ENCODE measurements around the gene FAM83B. TPM values are rescaled to one million over a fixed set of nuclear protein-coding genes. Genes with fewer than 3 reads are reported as not detected.
A peak's percentile ranks its signal among the peaks of the same experiment; 100 is the strongest.
"Not testable (repeated sequence)": the region's sequence is repeated elsewhere in the genome, so short reads cannot be mapped to it uniquely, and the experiment has no call there.

FAM83B gene
- total RNA-seq = under 0.01 TPM in 1 of 2 replicates, not detected in the other

- Histone ChIP-seq H3K4me1 (ENCODE audit: insufficient read depth, low read length) (peaks cover 4% of the 10 kb centered on the region), H3K36me3 (ENCODE audit: insufficient read depth, low read length) (no peaks in the 10 kb centered on the region), H4K20me1 (ENCODE audit: insufficient read depth, low read length) (no peaks in the 10 kb centered on the region), H3K27ac (ENCODE audit: low read depth, low read length) (no peak within 1 kb of the TSS), H3K4me2 (ENCODE audit: insufficient read depth, low read length) (peak within 1 kb of the TSS; percentile 68), H3K79me2 (ENCODE audit: insufficient read depth, low read length) (no peaks in the 10 kb centered on the region), H2AFZ (ENCODE audit: low read length) (peak within 1 kb of the TSS; percentile 80), H3K27me3 (ENCODE audit: insufficient read depth, low read length) (peaks cover 23% of the 10 kb centered on the region), H3K9me3 (ENCODE audit: low read depth, low read length) (no peaks in the 10 kb centered on the region), H3K4me3 (ENCODE audit: insufficient read depth, low read length) (peak within 1 kb of the TSS; percentile 58)
- DNase-seq (ENCODE audit: insufficient read length, low spot score, missing footprints) = no peak
- no peak for TF ChIP-seq CTCF (IDR thresholded peaks at IDR 0.05; ENCODE audit: extremely low read depth, low read depth, low read length)
Measured at GRCh38 chr6:54846243-54846856, at the start of gene FAM83B. TSS of gene FAM83B (plus strand) at chr6:54846771. CDS start at chr6:54870247, 23,476 bp downstream.

- H3K36me3 ChIP-seq (ENCODE audit: insufficient read depth, low read length); H3K27me3 ChIP-seq (ENCODE audit: insufficient read depth, low read length); H3K4me1 ChIP-seq (ENCODE audit: insufficient read depth, low read length); H3K4me3 ChIP-seq (ENCODE audit: insufficient read depth, low read length); H3K79me2 ChIP-seq (ENCODE audit: insufficient read depth, low read length); DNase-seq (ENCODE audit: insufficient read length, low spot score, missing footprints); H4K20me1 ChIP-seq (ENCODE audit: insufficient read depth, low read length); H3K9me3 ChIP-seq (ENCODE audit: low read depth, low read length); H2AFZ ChIP-seq (ENCODE audit: low read length); H3K27ac ChIP-seq (ENCODE audit: low read depth, low read length); H3K4me2 ChIP-seq (ENCODE audit: insufficient read depth, low read length): not testable (repeated sequence)
Measured at GRCh38 chr6:54796918-54797317, 49.7 kb upstream of the FAM83B start.

GRCh38 chr6:54800050-54800600, 46.4 kb upstream of the FAM83B start:
- DNase-seq (ENCODE audit: insufficient read length, low spot score, missing footprints) = no peak
- TF ChIP-seq CTCF (IDR thresholded peaks at IDR 0.05; ENCODE audit: extremely low read depth, low read depth, low read length) = no peak
- Histone ChIP-seq H3K9me3 (ENCODE audit: low read depth, low read length) (no peaks in the 10 kb centered on the region), H3K36me3 (ENCODE audit: insufficient read depth, low read length) (no peaks in the 10 kb centered on the region), H3K79me2 (ENCODE audit: insufficient read depth, low read length) (no peaks in the 10 kb centered on the region), H3K27ac (ENCODE audit: low read depth, low read length) (no peak overlapping the region), H3K27me3 (ENCODE audit: insufficient read depth, low read length) (no peaks in the 10 kb centered on the region), H3K4me2 (ENCODE audit: insufficient read depth, low read length) (no peak overlapping the region), H2AFZ (ENCODE audit: low read length) (no peak overlapping the region), H4K20me1 (ENCODE audit: insufficient read depth, low read length) (no peaks in the 10 kb centered on the region), H3K4me1 (ENCODE audit: insufficient read depth, low read length) (no peaks in the 10 kb centered on the region), H3K4me3 (ENCODE audit: insufficient read depth, low read length) (no peak overlapping the region)

GRCh38 chr6:54801244-54801643, 45.3 kb upstream of the FAM83B start:
- Histone ChIP-seq H3K4me2 (ENCODE audit: insufficient read depth, low read length) (no peak overlapping the region), H3K27ac (ENCODE audit: low read depth, low read length) (no peak overlapping the region)

More at GRCh38 chr6:54801244-54801643, 45.3 kb upstream of the FAM83B start:
- Histone ChIP-seq H3K36me3 (ENCODE audit: insufficient read depth, low read length) (no peaks in the 10 kb centered on the region), H3K27me3 (ENCODE audit: insufficient read depth, low read length) (no peaks in the 10 kb centered on the region), H3K4me1 (ENCODE audit: insufficient read depth, low read length) (no peaks in the 10 kb centered on the region), H3K4me3 (ENCODE audit: insufficient read depth, low read length) (no peak overlapping the region), H2AFZ (ENCODE audit: low read length) (peak overlapping the region; percentile 20), H3K79me2 (ENCODE audit: insufficient read depth, low read length) (no peaks in the 10 kb centered on the region), H4K20me1 (ENCODE audit: insufficient read depth, low read length) (no peaks in the 10 kb centered on the region), H3K9me3 (ENCODE audit: low read depth, low read length) (no peaks in the 10 kb centered on the region)
- no peak for TF ChIP-seq CTCF (IDR thresholded peaks at IDR 0.05; ENCODE audit: extremely low read depth, low read depth, low read length)
- no peak for DNase-seq (ENCODE audit: insufficient read length, low spot score, missing footprints)

All from osteoblast (primary cell).